ENCODE measurements around the gene PLXNA2. TPM values are rescaled to one million over a fixed set of nuclear protein-coding genes. Genes with fewer than 3 reads are reported as not detected.

Gene PLXNA2
- total RNA-seq, 1 experiment from 2014 or later: 0.89 TPM

DNA sequence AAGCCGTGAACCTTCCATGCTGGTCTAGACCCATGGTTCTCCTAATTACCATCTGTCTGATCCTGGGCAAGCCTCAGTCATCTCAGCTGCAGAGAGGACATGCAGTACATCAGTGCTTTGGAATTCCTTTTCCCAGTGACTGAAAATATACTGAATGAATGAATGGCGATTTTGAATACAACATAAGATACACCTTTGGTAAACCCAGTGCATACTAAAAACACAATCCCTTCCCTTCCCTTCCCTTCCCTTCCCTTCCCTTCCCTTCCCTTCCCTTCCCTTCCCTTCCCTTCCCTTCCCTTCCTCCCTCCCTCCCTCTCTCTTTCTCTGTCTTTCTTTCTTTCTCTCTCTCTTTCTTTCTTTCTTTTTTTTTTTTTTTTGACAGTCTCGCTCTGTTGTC is 21.3 kb upstream of the PLXNA2 start:
- intact Hi-C loops (cut with micrococcal nuclease): no loop called here
- no peak for ATAC-seq
- Histone ChIP-seq H3K27me3 (ENCODE audit: insufficient read depth, low read length) (peaks cover 79% of the 10 kb centered on the region), H3K36me3 (ENCODE audit: control insufficient read depth in 1 of 2, insufficient read depth in 2 of 2, low read length in 2 of 2) (no peaks in the 10 kb centered on the region), H3K4me3 (replicated peaks in 1 of 2; ENCODE audit: low read depth in 1 of 2, low read length in 2 of 2) (no peak overlapping the region), H3K79me2 (ENCODE audit: insufficient read depth, low read length) (no peaks in the 10 kb centered on the region), H3K4me2 (ENCODE audit: low read length) (no peak overlapping the region), H3K4me1 (ENCODE audit: control insufficient read depth in 1 of 2, insufficient read depth in 2 of 2, low read length in 2 of 2) (no peaks in the 10 kb centered on the region), H2AFZ (ENCODE audit: low read depth, low read length, poor library complexity, severe bottlenecking) (no peak overlapping the region), H3K9ac (ENCODE audit: low read length) (no peak overlapping the region), H3K9me3 (ENCODE audit: control insufficient read depth in 1 of 2, insufficient read depth in 1 of 2, low read depth in 1 of 2, low read length in 2 of 2) (no peaks in the 10 kb centered on the region), H3K9me2 (ENCODE audit: insufficient read depth) (no peaks in the 10 kb centered on the region), H3K27ac (ENCODE audit: low read depth, low read length) (no peak overlapping the region), H4K20me1 (ENCODE audit: insufficient read depth) (no peaks in the 10 kb centered on the region)
- ChIA-PET RAD21 (ENCODE audit: low non-redundant PET in 1 of 2, low total read pairs in 2 of 2, uncharacterized antibody in 2 of 2, unreplicated experiment in 2 of 2) (no interaction called here), POLR2A (no interaction called here), CTCF (no interaction called here)
- DNase-seq (ENCODE audit: low read depth, low spot score): no peak
- no peak for TF ChIP-seq TCF7L2 (IDR thresholded peaks at IDR 0.05; ENCODE audit: borderline replicate concordance, extremely low read depth, insufficient read depth, insufficient read length)
- no peak for TF ChIP-seq YY1 (IDR thresholded peaks at IDR 0.05; ENCODE audit: extremely low read depth, insufficient replicate concordance, low read depth, low read length)
- TF ChIP-seq ELF1 (IDR thresholded peaks at IDR 0.05; ENCODE audit: borderline replicate concordance, low read depth): no peak
- TF ChIP-seq, protein P1, sequence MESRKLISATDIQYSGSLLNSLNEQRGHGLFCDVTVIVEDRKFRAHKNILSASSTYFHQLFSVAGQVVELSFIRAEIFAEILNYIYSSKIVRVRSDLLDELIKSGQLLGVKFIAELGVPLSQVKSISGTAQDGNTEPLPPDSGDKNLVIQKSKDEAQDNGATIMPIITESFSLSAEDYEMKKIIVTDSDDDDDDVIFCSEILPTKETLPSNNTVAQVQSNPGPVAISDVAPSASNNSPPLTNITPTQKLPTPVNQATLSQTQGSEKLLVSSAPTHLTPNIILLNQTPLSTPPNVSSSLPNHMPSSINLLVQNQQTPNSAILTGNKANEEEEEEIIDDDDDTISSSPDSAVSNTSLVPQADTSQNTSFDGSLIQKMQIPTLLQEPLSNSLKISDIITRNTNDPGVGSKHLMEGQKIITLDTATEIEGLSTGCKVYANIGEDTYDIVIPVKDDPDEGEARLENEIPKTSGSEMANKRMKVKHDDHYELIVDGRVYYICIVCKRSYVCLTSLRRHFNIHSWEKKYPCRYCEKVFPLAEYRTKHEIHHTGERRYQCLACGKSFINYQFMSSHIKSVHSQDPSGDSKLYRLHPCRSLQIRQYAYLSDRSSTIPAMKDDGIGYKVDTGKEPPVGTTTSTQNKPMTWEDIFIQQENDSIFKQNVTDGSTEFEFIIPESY (IDR thresholded peaks at IDR 0.05; ENCODE audit: extremely low read depth, insufficient replicate concordance, low read length): no peak
- TF ChIP-seq ZNF274 (IDR thresholded peaks at IDR 0.05; ENCODE audit: low read depth, low read length): no peak
- TF ChIP-seq, protein P2, sequence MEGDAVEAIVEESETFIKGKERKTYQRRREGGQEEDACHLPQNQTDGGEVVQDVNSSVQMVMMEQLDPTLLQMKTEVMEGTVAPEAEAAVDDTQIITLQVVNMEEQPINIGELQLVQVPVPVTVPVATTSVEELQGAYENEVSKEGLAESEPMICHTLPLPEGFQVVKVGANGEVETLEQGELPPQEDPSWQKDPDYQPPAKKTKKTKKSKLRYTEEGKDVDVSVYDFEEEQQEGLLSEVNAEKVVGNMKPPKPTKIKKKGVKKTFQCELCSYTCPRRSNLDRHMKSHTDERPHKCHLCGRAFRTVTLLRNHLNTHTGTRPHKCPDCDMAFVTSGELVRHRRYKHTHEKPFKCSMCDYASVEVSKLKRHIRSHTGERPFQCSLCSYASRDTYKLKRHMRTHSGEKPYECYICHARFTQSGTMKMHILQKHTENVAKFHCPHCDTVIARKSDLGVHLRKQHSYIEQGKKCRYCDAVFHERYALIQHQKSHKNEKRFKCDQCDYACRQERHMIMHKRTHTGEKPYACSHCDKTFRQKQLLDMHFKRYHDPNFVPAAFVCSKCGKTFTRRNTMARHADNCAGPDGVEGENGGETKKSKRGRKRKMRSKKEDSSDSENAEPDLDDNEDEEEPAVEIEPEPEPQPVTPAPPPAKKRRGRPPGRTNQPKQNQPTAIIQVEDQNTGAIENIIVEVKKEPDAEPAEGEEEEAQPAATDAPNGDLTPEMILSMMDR (IDR thresholded peaks at IDR 0.05 in 2 of 3, conservative IDR thresholded peaks at IDR 0.05 in 1 of 3; ENCODE audit: borderline replicate concordance in 1 of 3, insufficient read depth in 1 of 3, low read depth in 2 of 3, low read length in 2 of 3): no peak
- no peak for TF ChIP-seq EZH2phosphoT487 (IDR thresholded peaks at IDR 0.05; ENCODE audit: borderline replicate concordance)
- no peak for TF ChIP-seq SIN3A (IDR thresholded peaks at IDR 0.05; ENCODE audit: low read depth)
- TF ChIP-seq, protein P3, sequence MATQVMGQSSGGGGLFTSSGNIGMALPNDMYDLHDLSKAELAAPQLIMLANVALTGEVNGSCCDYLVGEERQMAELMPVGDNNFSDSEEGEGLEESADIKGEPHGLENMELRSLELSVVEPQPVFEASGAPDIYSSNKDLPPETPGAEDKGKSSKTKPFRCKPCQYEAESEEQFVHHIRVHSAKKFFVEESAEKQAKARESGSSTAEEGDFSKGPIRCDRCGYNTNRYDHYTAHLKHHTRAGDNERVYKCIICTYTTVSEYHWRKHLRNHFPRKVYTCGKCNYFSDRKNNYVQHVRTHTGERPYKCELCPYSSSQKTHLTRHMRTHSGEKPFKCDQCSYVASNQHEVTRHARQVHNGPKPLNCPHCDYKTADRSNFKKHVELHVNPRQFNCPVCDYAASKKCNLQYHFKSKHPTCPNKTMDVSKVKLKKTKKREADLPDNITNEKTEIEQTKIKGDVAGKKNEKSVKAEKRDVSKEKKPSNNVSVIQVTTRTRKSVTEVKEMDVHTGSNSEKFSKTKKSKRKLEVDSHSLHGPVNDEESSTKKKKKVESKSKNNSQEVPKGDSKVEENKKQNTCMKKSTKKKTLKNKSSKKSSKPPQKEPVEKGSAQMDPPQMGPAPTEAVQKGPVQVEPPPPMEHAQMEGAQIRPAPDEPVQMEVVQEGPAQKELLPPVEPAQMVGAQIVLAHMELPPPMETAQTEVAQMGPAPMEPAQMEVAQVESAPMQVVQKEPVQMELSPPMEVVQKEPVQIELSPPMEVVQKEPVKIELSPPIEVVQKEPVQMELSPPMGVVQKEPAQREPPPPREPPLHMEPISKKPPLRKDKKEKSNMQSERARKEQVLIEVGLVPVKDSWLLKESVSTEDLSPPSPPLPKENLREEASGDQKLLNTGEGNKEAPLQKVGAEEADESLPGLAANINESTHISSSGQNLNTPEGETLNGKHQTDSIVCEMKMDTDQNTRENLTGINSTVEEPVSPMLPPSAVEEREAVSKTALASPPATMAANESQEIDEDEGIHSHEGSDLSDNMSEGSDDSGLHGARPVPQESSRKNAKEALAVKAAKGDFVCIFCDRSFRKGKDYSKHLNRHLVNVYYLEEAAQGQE (IDR thresholded peaks at IDR 0.05; ENCODE audit: low read depth): no peak
- no peak for TF ChIP-seq CBX3 (IDR thresholded peaks at IDR 0.05; ENCODE audit: low read depth)
- TF ChIP-seq RAD21 (IDR thresholded peaks at IDR 0.05; ENCODE audit: low read depth): no peak
- TF ChIP-seq, protein P4, sequence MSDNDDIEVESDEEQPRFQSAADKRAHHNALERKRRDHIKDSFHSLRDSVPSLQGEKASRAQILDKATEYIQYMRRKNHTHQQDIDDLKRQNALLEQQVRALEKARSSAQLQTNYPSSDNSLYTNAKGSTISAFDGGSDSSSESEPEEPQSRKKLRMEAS (IDR thresholded peaks at IDR 0.05): no peak
- no peak for TF ChIP-seq CEBPB (IDR thresholded peaks at IDR 0.05; ENCODE audit: low read depth)
- no peak for TF ChIP-seq POLR2AphosphoS5 (IDR thresholded peaks at IDR 0.05; ENCODE audit: low read depth, low read length)
- no TSS peak for BruUV-seq (replicated peaks)

All from HCT116 (cell line).